HG03139 (cell line): Measurements from ENCODE around the gene CCDC30.

Source experiments
- ATAC-seq: cut with Tn5 transposase; IDR thresholded peaks from one replicate; pipeline ENCODE4 v1.9.1; 2021; ENCODE audit not compliant: unreplicated experiment

CCDC30 gene

DNA sequence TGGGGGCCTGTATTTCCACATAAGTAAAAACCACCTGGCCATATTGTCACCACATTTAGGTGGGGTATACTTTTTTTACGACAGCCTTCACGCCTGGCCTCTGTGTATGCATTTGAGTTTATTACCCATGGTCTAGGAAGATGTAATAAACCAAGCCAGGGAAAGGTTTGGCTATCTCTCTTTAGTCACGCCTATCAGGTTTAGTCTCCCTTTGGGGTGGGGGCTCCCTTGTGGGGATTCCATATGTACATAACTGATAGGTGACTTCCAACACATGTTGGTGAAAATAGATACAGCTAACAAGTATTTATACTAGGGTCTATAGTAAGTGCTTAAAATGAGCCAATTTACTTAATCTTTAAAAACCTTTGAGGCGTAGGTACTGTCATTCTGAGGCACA lies 223.3 kb downstream of the CCDC30 start:
- ATAC-seq: no peak

DNA sequence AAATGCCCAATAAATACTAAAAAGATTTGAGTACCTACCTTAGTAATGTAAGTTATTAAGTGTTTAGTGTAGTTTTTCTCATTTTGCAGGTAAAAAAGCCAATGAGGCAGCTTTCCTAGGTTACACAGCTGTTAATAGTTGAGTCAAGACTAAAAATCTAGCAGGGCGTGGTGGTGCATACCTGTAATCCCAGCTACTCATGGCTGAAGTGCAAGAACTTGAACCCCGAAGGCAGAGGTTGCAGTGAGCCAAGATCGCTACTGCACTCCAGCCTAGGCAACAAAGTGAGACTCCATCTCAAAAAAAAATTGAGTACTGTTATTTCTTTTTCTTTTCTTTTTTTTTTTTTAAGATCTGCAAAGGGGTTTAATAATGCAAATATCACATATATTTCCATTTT lies 226.8 kb downstream of the CCDC30 start:
- no peak for ATAC-seq

DNA sequence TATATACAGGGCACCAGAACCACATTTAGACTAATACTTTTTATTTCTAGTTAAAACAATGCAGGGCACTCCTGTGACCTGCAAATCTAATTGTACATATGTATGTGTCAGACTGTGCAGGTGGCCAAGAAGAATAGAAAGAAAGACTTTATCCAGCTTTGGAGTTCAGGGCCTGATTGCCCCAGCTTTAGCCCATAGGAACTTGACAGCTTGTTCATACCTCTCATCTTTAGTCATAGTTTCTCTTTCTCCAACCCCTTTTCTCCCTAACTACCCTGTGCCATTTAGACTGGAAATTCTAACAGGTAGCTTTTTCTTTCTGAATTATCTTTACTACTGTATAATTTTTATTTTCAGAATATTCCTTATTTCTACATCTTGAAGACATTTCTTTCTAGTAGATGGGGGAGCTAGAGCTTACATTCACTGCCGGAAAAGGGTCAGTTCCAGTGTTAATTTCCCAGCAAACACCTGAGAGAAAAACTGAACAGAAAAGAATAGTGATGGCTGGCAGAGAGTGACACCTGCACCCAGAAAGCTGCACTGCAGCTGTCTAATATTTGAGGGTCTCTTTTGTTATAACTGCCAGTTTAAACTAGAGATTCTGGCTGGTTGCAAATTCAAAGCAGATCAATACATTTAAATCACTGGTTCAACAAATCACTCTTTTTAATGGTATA lies 227.5 kb downstream of the CCDC30 start:
- ATAC-seq: no peak

DNA sequence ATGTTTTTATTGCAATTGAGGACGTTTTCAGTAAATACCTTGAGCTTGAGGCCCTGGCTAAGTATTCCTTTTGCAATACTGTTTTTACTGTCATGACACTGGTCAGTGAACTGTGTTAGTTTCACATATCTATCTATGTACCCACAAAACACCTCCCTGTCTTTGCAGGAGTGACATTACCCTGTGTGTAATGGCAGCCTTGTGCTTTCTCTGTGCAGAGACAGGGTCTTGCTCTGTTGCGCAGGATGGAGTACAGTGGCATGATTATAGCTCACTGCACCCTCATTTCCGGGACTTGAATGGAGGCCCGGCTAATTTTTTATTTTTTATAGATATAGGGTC lies 228.0 kb downstream of the CCDC30 start:
- ATAC-seq: no peak

DNA sequence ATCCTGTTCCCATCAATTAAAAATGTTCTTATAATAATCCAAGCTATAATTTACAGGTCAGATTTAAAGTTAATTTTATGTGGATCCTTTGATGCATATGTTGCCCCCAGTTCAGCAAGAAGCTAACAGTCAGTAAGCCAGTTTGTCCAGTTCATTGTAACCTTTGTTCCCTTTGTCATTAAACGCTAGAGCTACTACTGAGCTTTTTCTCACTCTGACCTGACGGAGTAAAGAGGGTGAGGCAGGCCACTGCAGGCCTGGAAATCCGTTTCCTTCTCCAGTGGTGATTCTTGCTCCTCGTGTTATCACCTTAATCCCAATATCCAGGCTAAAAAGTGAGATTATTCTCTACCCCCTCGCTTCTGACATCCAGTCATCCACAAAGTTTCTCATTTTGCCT lies 229.4 kb downstream of the CCDC30 start:
- ATAC-seq: no peak

DNA sequence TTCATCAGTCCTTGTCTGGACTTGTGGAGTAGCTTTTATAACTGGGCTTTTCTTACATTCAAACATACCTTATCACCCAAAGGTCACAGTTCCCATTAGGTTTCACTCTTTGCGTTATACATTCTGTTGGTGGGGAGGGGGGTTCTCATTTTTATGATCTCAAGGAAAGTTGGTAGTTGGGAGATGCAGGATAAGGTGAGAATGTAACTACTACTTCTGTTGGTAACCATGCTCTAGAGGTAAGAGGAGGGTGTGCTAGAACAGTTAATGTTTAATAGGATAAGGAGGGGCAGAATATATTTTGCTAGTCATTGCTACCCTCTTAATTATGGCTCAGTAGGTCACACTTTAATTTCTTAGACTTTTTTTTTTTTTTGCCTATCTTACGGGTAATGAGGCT lies 229.8 kb downstream of the CCDC30 start:
- ATAC-seq: no peak

DNA sequence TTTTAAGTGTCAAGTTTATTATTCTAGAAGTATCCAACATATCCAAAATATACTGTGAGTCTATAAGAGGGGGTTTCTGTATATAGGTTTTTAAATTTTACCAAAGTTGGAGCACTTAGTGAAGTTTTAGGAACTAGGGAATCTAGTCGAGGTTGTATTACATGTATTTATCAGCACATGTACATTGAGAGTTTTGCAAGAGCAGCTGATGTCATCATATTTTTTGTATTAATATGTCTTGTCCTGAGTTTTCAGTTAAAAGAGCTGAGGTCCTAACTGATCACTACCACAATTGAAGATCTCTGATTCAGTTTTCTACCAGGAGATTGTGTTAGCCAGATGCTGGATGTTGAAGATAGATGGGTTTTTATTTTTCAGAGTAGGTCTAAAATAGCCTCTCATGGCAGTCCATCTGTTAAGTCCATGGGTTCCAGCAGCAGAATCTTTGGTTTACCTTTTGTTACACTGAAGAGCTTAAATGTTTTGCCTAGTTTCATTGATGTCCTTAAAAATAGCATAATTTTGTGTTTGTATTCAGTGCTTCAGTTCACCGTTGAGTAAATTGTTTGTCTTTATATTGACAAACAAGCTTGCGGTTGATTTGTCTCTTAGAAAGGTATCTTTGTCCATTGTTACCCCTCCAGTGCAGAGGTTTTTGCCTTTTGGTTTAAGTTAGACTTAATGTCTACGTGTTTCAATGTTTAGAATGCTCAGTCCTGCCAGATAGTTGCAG lies 235.2 kb downstream of the CCDC30 start:
- no peak for ATAC-seq

DNA sequence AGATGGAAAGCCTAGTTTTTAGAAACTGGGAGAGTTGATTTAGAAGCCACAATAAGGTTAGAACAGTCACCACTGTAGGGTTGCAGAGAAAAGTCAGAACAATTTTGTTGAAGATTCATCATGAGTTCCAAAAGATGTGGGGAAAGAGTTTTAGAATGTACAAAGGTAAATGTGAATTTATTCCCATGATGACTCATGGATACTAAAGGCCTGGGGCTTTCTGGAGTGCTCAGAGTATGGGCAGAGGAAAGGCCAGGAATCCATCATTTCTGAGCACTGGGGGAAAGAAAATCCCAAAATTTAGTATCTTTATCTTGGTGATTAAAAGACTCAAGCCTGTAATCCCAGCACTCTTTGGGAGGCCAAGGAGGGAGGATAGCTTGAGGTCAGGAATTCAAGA lies 236.9 kb downstream of the CCDC30 start:
- no peak for ATAC-seq

DNA sequence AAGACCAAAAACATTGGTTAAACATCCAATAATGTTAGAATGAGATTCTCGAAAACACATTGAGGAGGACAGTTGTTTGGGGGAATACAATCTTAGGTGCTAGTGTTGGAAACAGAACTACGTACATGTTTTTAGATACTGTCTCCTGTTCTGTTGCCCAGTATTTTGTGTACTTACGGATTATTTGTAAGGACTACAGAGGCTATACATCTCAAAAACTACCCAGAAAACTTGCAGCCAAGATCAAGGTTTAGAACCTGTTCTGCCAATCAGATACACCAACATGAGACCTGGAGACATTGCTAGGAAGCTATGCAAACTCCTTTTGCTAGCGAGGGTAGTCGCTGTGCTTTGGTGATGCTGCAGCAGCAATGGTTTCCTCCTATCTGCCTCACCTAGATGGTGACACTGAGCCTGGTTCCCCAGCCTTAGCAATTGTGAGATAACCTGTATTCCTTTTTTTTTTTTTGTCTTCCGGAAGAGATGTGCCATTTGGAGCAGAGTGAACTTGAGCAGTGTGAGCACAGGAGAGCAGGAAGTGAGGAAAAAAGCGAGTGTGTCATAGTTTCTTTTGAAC lies 240.9 kb downstream of the CCDC30 start:
- ATAC-seq: no peak
